Neural cell (in vitro differentiated cells): ENCODE measurements around the gene SSBP2.

Experiments
- CTCF ChIP-seq: fragments of 450-650 bp; IDR thresholded peaks from 2 replicates; pipeline ENCODE4 v1.5.1; 2014; ENCODE audit warnings: antibody characterized with exemption, mild to moderate bottlenecking, moderate library complexity; ENCODE audit not compliant: poor library complexity, severe bottlenecking
- EP300 ChIP-seq: fragments of 450-650 bp; conservative IDR thresholded peaks from 2 replicates; pipeline ENCODE4 v1.6.1; 2014; ENCODE audit warnings: antibody characterized with exemption, mild to moderate bottlenecking, moderate library complexity; ENCODE audit not compliant: poor library complexity, severe bottlenecking
- EZH2 ChIP-seq: fragments of 200-600, 300-800 bp; shearing (Covaris generic), sonication (generic); IDR thresholded peaks from 2 replicates; pipeline ENCODE4 v1.6.1; 2014; ENCODE audit warnings: antibody characterized with exemption, low read length, borderline replicate concordance, mild to moderate bottlenecking; ENCODE audit not compliant: insufficient read depth, poor library complexity, severe bottlenecking
- MXI1 ChIP-seq: fragments of 450-650 bp; conservative IDR thresholded peaks from 2 replicates; pipeline ENCODE4 v1.6.1; 2014; ENCODE audit warnings: antibody characterized with exemption, mild to moderate bottlenecking; ENCODE audit not compliant: poor library complexity, severe bottlenecking
- POLR2AphosphoS5 ChIP-seq: IDR thresholded peaks from 2 replicates; pipeline ENCODE4 v1.6.1; 2012
- RAD21 ChIP-seq: fragments of 450-650 bp; conservative IDR thresholded peaks from 2 replicates; pipeline ENCODE4 v1.6.1; 2014; ENCODE audit warnings: antibody characterized with exemption, mild to moderate bottlenecking, moderate library complexity
- REST ChIP-seq: IDR thresholded peaks from 2 replicates; pipeline ENCODE4 v1.6.1; 2012; ENCODE audit warnings: borderline replicate concordance
- SMC3 ChIP-seq: fragments of 450-650 bp; conservative IDR thresholded peaks from 2 replicates; pipeline ENCODE4 v1.6.1; 2014; ENCODE audit warnings: antibody characterized with exemption, mild to moderate bottlenecking, moderate library complexity; ENCODE audit not compliant: poor library complexity
- TAF1 ChIP-seq: IDR thresholded peaks from 2 replicates; pipeline ENCODE4 v1.6.1; 2012; ENCODE audit warnings: low read depth

- TF ChIP-seq CTCF (no peak), TAF1 (no peak), EZH2 (no peak), EP300 (no peak), SMC3 (no peak), RAD21 (no peak), MXI1 (no peak), POLR2AphosphoS5 (no peak), REST (no peak)
Observed at GRCh38 chr5:81395262-81395661, 355.6 kb downstream of the SSBP2 start.
